IMR-90 (cell line): ENCODE measurements around the gene ABCA4. TPM values are rescaled to one million over a fixed set of nuclear protein-coding genes. Genes with fewer than 3 reads are reported as not detected.
A peak's percentile ranks its signal among the peaks of the same experiment; 100 is the strongest.

Source experiments
- ATAC-seq: fragments of 200-7000 bp; cut with Tn5 transposase; 2 replicates; pipeline ENCODE4 v1.9.1; 2020; ENCODE audit warnings: low read depth, mild to moderate bottlenecking, moderate library complexity
- BruUV-seq: library from RNA; stranded (reverse); fragments of 400-500 nt; replicated peaks from 2 replicates; lab custom pipeline; 2021; lab: Mats Ljungman, UMichigan
- CTCF ChIA-PET: fragments of 300-600 bp; formaldehyde crosslinking; extraction: SDS; loops from one replicate; lab custom pipeline; 2021; ENCODE audit warnings: antibody characterized with exemption; lab: Yijun Ruan, JAX
- POLR2A ChIA-PET: fragments of 300-600 bp; sonication (Branson Sonifier 250); formaldehyde crosslinking; loops from one replicate; lab custom pipeline; 2022; ENCODE audit warnings: antibody characterized with exemption; ENCODE audit not compliant: unreplicated experiment; lab: Charles Lee
- DNase-seq: peaks from one replicate; pipeline ENCODE4 v3.0.0; 2013
- H2AFZ ChIP-seq: replicated peaks from 2 replicates; pipeline ENCODE3; 2013; ENCODE audit warnings: low read length, mild to moderate bottlenecking; ENCODE audit not compliant: poor library complexity
- H2AK5ac ChIP-seq: 2 replicates; pipeline ENCODE4 v1.6.1; 2013; ENCODE audit warnings: low read depth, low read length, inconsistent platforms
- H2AK9ac ChIP-seq: replicated peaks from 2 replicates; pipeline ENCODE3; 2013; ENCODE audit warnings: mild to moderate bottlenecking, low read depth, low read length, moderate library complexity; ENCODE audit not compliant: poor library complexity
- H2BK120ac ChIP-seq: 2 replicates; pipeline ENCODE4 v1.6.1; 2013; ENCODE audit warnings: low read depth, low read length, inconsistent platforms
- H2BK15ac ChIP-seq: 3 replicates; pipeline ENCODE4 v1.6.1; 2013; ENCODE audit warnings: low read depth, low read length, inconsistent platforms
- H2BK20ac ChIP-seq: 2 replicates; pipeline ENCODE4 v1.6.1; 2013; ENCODE audit warnings: low read depth, mild to moderate bottlenecking, inconsistent platforms, low read length, moderate library complexity
- H2BK5ac ChIP-seq: 2 replicates; pipeline ENCODE4 v1.6.1; 2013; ENCODE audit warnings: mild to moderate bottlenecking, low read depth, low read length, inconsistent platforms; ENCODE audit not compliant: poor library complexity, severe bottlenecking
- H3K14ac ChIP-seq: replicated peaks from 2 replicates; pipeline ENCODE4 v1.6.1; 2013; ENCODE audit warnings: low read depth, low read length, inconsistent platforms
- H3K18ac ChIP-seq: 2 replicates; pipeline ENCODE4 v1.6.1; 2013; ENCODE audit warnings: low read depth, low read length, control low read depth
- H3K23ac ChIP-seq: 2 replicates; pipeline ENCODE4 v1.6.1; 2013; ENCODE audit warnings: low read depth, low read length, inconsistent platforms
- H3K27ac ChIP-seq: 2 replicates; pipeline ENCODE4 v1.5.1; 2013; ENCODE audit warnings: mild to moderate bottlenecking, control low read depth, low read length; ENCODE audit not compliant: insufficient read depth
- H3K27me3 ChIP-seq: 2 replicates; pipeline ENCODE4 v1.6.1; 2013; ENCODE audit warnings: low read length; ENCODE audit not compliant: control insufficient read depth, insufficient read depth
- H3K36me3 ChIP-seq: 2 replicates; pipeline ENCODE4 v1.6.1; 2013; ENCODE audit warnings: low read length, mixed read lengths; ENCODE audit not compliant: control insufficient read depth, insufficient read depth
- H3K4ac ChIP-seq: 2 replicates; pipeline ENCODE4 v1.6.1; 2013; ENCODE audit warnings: low read depth, low read length, inconsistent platforms
- H3K4me1 ChIP-seq: 2 replicates; pipeline ENCODE4 v1.6.1; 2013; ENCODE audit warnings: low read length, mixed read lengths; ENCODE audit not compliant: control insufficient read depth, insufficient read depth
- H3K4me2 ChIP-seq: 2 replicates; pipeline ENCODE4 v1.6.1; 2013; ENCODE audit warnings: low read depth, mild to moderate bottlenecking, control low read depth, low read length, moderate library complexity
- H3K4me3 ChIP-seq: 2 replicates; pipeline ENCODE4 v1.5.1; 2013; ENCODE audit warnings: low read depth, mild to moderate bottlenecking, control low read depth, low read length, moderate library complexity; ENCODE audit not compliant: insufficient read depth
- H3K56ac ChIP-seq: 2 replicates; pipeline ENCODE4 v1.6.1; 2013; ENCODE audit warnings: low read length, inconsistent platforms; ENCODE audit not compliant: insufficient read depth; ENCODE audit errors: extremely low read depth
- H3K79me1 ChIP-seq, 2 experiments: 2 replicates each; pipeline ENCODE4 v1.6.1; 2013; ENCODE audit warnings: low read length in 2 of 2, inconsistent platforms in 1 of 2, low read depth in 1 of 2
- H3K9ac ChIP-seq: 2 replicates; pipeline ENCODE4 v1.6.1; 2013; ENCODE audit warnings: low read depth, low read length, control low read depth
- H3K9me1 ChIP-seq: 2 replicates; pipeline ENCODE4 v1.6.1; 2013; ENCODE audit warnings: low read length, inconsistent platforms; ENCODE audit not compliant: insufficient read depth
- H3K9me3 ChIP-seq: 2 replicates; pipeline ENCODE4 v1.6.1; 2013; ENCODE audit warnings: low read length; ENCODE audit not compliant: control insufficient read depth, insufficient read depth
- H4K20me1 ChIP-seq: 2 replicates; pipeline ENCODE4 v1.6.1; 2013; ENCODE audit warnings: low read length, inconsistent platforms; ENCODE audit not compliant: insufficient read depth
- H4K5ac ChIP-seq: 2 replicates; pipeline ENCODE4 v1.6.1; 2013; ENCODE audit warnings: mild to moderate bottlenecking, low read depth, low read length, control low read depth
- H4K8ac ChIP-seq, 2 experiments: 2 replicates each; pipeline ENCODE4 v1.6.1; 2013; ENCODE audit warnings: low read depth in 2 of 2, low read length in 2 of 2, control low read depth in 1 of 2, inconsistent platforms in 1 of 2
- H4K91ac ChIP-seq: 2 replicates; pipeline ENCODE4 v1.6.1; 2013; ENCODE audit warnings: low read depth, low read length, inconsistent platforms; ENCODE audit not compliant: insufficient read depth
- MAFK ChIP-seq: IDR thresholded peaks from 2 replicates; pipeline ENCODE4 v1.6.1; 2012; ENCODE audit warnings: low read depth, low read length, improper control_type of control experiment
- RAD21 ChIP-seq: IDR thresholded peaks from 2 replicates; pipeline ENCODE4 v1.6.1; 2012; ENCODE audit warnings: low read length, improper control_type of control experiment
- WGBS, 2 experiments: methylation state at CpG; one replicate each; pipeline versions ENCODE4 v1.1.5 to v1.1.7; 2013; ENCODE audit warnings: missing lambda C conversion rate in 2 of 2; ENCODE audit not compliant: insufficient read length in 1 of 2; ENCODE audit errors: extremely low coverage in 2 of 2; 5-methylcytosine and 5-hydroxymethylcytosine counted together
- dilution Hi-C: fragments of 300-500 bp; cut with HindIII; formaldehyde crosslinking; loops from one replicate; pipeline ENCODE4 v1.14.3; 2018; ENCODE audit warnings: low sequenced_read_pairs; ENCODE audit not compliant: unreplicated experiment
- in situ Hi-C: fragments of 300-500 bp; cut with MboI; formaldehyde crosslinking; loops from 3 replicates; pipeline ENCODE4 v1.14.3; 2019; ENCODE audit warnings: low sequenced_read_pairs, inconsistent platforms, mixed read lengths
- intact Hi-C: fragments of 100-400 bp; cut with micrococcal nuclease; formaldehyde crosslinking; loops from 2 replicates; pipeline ENCODE4 v1.10.0; 2022
- polyA plus RNA-seq, 3 experiments: library from polyadenylated mRNA; depleted of rRNA; stranded (reverse); fragments of >200 nt; gene quantifications; 2 replicates each; pipeline ENCODE4 v1.2.3, GENCODE V29; 2012; ENCODE audit warnings: low replicate concordance in 1 of 3
- total RNA-seq: library from RNA; depleted of rRNA; stranded (reverse); fragments of >200 nt; gene quantifications from 2 replicates; pipeline ENCODE4 v1.2.3, GENCODE V29; 2012
- TF ChIP-seq, protein P1 (sequence below): fragments of 150-350 bp; IDR thresholded peaks from 2 replicates; pipeline ENCODE4 v1.6.1; 2016; ENCODE audit warnings: low read depth, mild to moderate bottlenecking, low read length, moderate library complexity, borderline replicate concordance
- TF ChIP-seq, protein P2 (sequence below): conservative IDR thresholded peaks from 2 replicates; pipeline ENCODE4 v1.5.1; 2012; ENCODE audit warnings: mild to moderate bottlenecking, low read depth, low read length, improper control_type of control experiment

ABCA4 gene
- total and polyA plus RNA-seq, 2 of the 4 experiments (the other 2 are of a cell fraction): under 0.01 to 0.36 TPM

DNA sequence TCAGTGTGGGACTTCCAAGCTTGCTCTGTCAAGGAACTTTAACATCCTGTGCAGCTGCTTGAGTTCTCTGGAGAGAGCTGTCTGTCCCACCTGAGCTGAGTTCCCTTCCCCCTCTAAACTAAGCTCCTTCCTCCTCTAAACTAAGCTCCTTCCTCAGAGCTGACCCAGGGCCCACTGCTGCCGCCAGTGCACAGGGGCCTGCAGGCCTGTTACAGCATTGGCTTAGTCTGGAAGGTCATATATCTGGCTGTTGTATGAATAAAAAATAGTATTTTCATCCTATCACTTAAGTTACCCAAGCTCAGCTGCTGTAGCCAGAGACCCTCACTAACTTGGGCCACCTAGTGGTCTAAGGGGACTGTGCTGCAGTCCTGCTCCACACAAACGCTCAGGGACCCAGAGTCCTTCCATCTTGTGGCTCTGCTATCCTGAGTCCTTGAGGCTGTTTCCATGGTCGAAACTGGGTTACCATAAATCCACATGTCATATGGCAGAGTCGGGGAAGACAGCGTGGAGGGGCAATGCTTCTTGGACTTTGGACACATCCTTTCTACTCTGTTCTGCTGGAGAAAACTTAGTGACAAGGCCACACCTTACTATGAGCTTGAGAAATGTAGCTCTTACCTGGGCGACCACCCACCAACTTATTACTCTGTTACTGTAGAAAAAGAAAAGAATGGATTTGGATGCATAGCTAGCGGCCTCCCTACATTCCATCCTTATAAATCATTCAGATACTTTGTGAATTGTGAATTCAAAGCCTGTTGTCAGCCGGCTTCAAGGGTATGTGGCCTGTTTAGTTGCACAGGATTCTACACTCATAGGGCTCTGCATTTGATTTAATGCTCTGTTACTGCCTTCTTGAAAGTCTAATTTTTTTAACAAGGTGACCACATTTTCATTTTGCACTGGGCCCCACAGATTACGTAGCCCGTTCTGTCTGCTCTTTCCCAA, 140.4 kb downstream of the ABCA4 start:
- no TSS peak for BruUV-seq
- Histone ChIP-seq H3K27ac (peak overlapping the region; percentile 83; the same call in 1 of the 2 replicates), H3K4me3 (no peak overlapping the region), H3K9ac (no peak overlapping the region), H3K4ac (peak overlapping the region; percentile 11; the same call in 1 of the 2 replicates), H3K4me2 (no peak overlapping the region), H3K9me1 (peaks cover 7% of the 10 kb centered on the region; the same call in 1 of the 2 replicates), H2AK5ac (no peak overlapping the region), H2BK20ac (0 out of 2 replicates have a peak overlapping the region, but pooled peaks have one; percentile 26), H2AK9ac (no peak overlapping the region), H3K79me1 (no peaks in the 10 kb centered on the region), H3K56ac (no peak overlapping the region), H2AFZ (peak overlapping the region; percentile 35), H2BK120ac (peak overlapping the region; percentile 12; the same call in 1 of the 2 replicates), H4K5ac (peak overlapping the region; percentile 52; the same call in 1 of the 2 replicates), H3K18ac (peak overlapping the region; percentile 2), H4K91ac (peak overlapping the region; percentile 60), H3K14ac (peak overlapping the region; percentile 36; the same call in 1 of the 2 replicates), H3K9me3 (no peaks in the 10 kb centered on the region), H3K36me3 (no peaks in the 10 kb centered on the region), H3K4me1 (peaks cover 22% of the 10 kb centered on the region), H2BK5ac (peak overlapping the region; percentile 56), H2BK15ac (no peak overlapping the region), H4K8ac (peak overlapping the region in 1 of 2 experiments; percentile 29; a peak in 1 of 4 replicates), H4K20me1 (no peaks in the 10 kb centered on the region), H3K27me3 (peaks cover 6% of the 10 kb centered on the region; the same call in 1 of the 2 replicates), H3K23ac (no peak overlapping the region)
- DNase-seq (no peak), ATAC-seq (peak; percentile 28; the same call in 1 of the 2 replicates)
- TF ChIP-seq, protein P1, sequence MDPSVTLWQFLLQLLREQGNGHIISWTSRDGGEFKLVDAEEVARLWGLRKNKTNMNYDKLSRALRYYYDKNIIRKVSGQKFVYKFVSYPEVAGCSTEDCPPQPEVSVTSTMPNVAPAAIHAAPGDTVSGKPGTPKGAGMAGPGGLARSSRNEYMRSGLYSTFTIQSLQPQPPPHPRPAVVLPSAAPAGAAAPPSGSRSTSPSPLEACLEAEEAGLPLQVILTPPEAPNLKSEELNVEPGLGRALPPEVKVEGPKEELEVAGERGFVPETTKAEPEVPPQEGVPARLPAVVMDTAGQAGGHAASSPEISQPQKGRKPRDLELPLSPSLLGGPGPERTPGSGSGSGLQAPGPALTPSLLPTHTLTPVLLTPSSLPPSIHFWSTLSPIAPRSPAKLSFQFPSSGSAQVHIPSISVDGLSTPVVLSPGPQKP: no peak
- TF ChIP-seq RAD21 (peak; percentile 10; the same call in 1 of the 2 replicates), MAFK (no peak)
- TF ChIP-seq, protein P2, sequence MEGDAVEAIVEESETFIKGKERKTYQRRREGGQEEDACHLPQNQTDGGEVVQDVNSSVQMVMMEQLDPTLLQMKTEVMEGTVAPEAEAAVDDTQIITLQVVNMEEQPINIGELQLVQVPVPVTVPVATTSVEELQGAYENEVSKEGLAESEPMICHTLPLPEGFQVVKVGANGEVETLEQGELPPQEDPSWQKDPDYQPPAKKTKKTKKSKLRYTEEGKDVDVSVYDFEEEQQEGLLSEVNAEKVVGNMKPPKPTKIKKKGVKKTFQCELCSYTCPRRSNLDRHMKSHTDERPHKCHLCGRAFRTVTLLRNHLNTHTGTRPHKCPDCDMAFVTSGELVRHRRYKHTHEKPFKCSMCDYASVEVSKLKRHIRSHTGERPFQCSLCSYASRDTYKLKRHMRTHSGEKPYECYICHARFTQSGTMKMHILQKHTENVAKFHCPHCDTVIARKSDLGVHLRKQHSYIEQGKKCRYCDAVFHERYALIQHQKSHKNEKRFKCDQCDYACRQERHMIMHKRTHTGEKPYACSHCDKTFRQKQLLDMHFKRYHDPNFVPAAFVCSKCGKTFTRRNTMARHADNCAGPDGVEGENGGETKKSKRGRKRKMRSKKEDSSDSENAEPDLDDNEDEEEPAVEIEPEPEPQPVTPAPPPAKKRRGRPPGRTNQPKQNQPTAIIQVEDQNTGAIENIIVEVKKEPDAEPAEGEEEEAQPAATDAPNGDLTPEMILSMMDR: peak; percentile 25; the same call in 1 of the 2 replicates
- POLR2A ChIA-PET: no interaction called here
- intact Hi-C loops (no loop called here), in situ Hi-C loops (no loop called here), dilution Hi-C loops (no loop called here)
- WGBS, 2 experiments: no CpG with 5 or more reads among the region's 10 CpGs
- CTCF ChIA-PET: interaction anchor here (0.8 to 1.5 kb wide), 3 partner anchors 12 to 28 kb away, joined by 3 to 4 read pairs (median 4); no protein-coding TSS in a partner anchor
